Esophagus muscularis mucosa (tissue), 4 donors: ENCODE measurements around the gene DENND6B.

ENCODE experiments used
- CTCF ChIP-seq, 3 experiments: fragments of 200-600 bp in 2 of 3; fragments of 450-650 bp in 1 of 3; sonication (generic) in 2 of 3; IDR thresholded peaks; one replicate each; pipeline ENCODE4 v1.5.1; 2017 to 2019; ENCODE audit warnings: antibody characterized with exemption in 3 of 3, mild to moderate bottlenecking in 2 of 3, moderate library complexity in 1 of 3
- EP300 ChIP-seq: sonication (generic); formaldehyde crosslinking; IDR thresholded peaks from one replicate; pipeline ENCODE4 v1.6.1; 2017; ENCODE audit warnings: antibody characterized with exemption
- POLR2AphosphoS5 ChIP-seq, 2 donors: sonication (generic); formaldehyde crosslinking; IDR thresholded peaks; one replicate each; pipeline ENCODE4 v1.6.1; 2017; ENCODE audit warnings: antibody characterized with exemption in 2 of 2

- TF ChIP-seq EP300 (no peak), CTCF (IDR thresholded peaks at IDR 0.05) (no peak), POLR2AphosphoS5 (IDR thresholded peaks at IDR 0.05) (no peak)
These were observed 13.8 kb downstream of the DENND6B start for GRCh38 chr22:50313021-50313420.
